Retinal pigment epithelial cell (primary cell): ENCODE measurements around the gene RNF169.

ENCODE experiments used
- DNase-seq: peaks from one replicate; pipeline ENCODE4 v3.0.0-alpha.2; 2010; ENCODE audit warnings: low read depth
- H3K4me3 ChIP-seq: 2 replicates; pipeline ENCODE4 v1.5.1; 2011; ENCODE audit warnings: mild to moderate bottlenecking, low read length, control low read depth, moderate library complexity
- CTCF ChIP-seq: conservative IDR thresholded peaks from 2 replicates; pipeline ENCODE4 v1.5.1; 2011; ENCODE audit warnings: low read depth, low read length, control low read depth, inconsistent platforms

The RNF169 gene

DNA sequence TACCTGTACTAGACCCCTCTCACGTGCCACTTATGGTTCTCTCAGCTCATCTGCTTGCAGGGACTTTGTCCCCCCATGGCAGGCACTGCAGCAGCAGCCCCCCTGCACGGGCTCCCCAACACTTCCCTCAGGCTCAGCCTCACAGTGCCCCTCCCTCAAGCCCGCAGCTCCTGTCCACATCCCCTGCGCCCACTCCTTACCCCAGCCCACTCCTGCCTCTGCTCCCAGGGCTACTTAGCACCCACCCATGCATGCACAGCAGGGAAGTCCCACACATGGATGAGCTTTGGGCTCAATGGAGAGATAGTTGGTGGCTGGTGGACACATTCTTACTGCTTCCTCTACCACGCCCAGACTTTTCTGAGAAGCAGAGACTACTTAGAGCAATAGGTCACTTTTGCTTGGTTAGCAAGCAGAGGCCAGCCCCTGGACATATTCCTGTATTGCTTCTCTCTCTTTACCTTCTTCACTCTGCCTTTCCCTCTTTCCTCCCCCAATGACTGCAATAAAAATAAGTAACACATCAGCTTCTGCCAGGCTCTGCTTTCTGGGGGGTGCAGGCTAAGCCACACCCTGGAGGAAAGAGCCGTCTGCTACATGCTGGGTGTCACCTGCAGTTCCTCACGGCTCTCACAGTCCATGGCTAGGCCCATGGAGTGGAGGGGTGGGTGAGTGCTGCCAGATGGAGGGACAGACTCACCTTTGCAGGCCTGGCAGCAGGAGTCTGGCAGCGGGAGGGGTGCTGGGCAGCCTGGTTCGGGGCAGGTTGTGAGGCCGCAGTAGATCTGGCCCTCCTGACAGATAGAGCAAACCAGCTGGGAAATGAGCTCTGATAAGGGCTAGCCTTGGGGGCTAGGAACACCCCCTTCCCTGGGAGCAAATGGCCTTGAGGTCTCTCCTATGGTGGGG, 40.8 kb upstream of the RNF169 start:
- no peak for DNase-seq
- TF ChIP-seq CTCF, result no peak
- H3K4me3 ChIP-seq, result no peak overlapping the region

DNA sequence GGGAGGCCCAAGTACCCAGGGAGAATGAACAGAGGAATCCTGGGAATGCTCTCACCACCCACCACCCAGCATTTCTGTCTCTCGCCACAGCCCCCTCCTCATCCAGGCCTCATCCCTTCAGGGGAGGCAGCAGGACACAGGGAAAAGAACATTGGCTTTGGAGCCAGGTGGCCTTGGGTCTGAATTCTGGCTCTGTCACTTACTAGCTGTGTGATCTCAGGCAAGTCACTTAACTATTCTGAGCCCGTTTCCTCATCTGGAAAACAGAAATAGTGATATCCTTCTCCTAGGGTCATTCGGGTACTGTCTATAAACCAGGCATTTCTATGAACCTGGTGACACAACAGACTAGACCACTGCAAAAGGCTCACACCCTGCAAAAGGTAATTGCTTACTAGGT, 39.5 kb upstream of the RNF169 start:
- no peak overlapping the region for H3K4me3 ChIP-seq
- no peak for TF ChIP-seq CTCF
- DNase-seq, result no peak

GRCh38 chr11:74710281-74710938, 38.2 kb upstream of the RNF169 start:
- TF ChIP-seq CTCF, result no peak
- H3K4me3 ChIP-seq, result no peak overlapping the region
- no peak for DNase-seq

DNA sequence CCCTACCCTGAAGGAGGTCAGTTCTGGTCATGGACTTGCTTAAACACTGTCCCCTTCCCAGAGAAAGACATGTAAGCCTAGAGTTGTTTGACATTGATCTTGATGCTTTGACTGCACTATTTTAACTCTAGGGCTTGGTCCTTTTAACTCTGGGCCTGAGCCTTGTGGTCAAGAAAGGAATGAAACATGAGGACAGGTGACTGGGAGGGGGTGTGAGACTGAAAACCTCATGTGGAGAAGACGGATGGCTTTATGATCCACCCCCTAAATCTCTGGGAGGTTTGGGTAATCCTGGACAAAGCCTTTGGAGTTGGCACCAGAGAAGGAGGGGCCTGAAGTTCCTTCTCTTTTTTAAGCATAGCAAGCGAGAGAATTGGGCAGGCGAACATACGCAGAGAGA, 35.0 kb upstream of the RNF169 start:
- no peak for TF ChIP-seq CTCF
- DNase-seq, result no peak
- no peak overlapping the region for H3K4me3 ChIP-seq

DNA sequence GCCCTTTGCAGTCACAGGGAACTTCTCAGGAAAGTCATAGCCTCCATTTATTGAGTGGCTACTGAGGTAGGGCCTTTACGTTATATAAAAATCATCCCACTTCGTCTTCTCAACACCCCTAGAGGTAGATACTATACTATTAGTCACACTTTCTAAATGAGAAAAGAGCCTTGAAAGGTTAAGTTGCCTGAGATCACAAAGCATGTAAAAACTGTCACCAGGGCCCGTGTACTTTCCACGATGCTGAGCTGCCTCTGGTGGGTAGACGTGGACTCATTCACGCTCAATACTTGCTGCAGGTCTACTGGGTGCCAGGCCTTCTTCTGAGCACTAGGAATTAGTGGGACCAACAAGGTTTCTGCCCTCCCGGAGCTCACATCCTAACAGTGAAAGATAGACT, 33.7 kb upstream of the RNF169 start:
- TF ChIP-seq CTCF, result no peak
- no peak for DNase-seq
- H3K4me3 ChIP-seq, result no peak overlapping the region

- TF ChIP-seq CTCF, result no peak
- H3K4me3 ChIP-seq, result no peak overlapping the region
- DNase-seq, result no peak
Observed at GRCh38 chr11:74717221-74717969, 31.3 kb upstream of the RNF169 start.
